MM.1S (cell line): Measurements from ENCODE around the gene THADA.

Experiments used
- CTCF ChIP-seq: fragments of 300-600 bp; sonication (generic); IDR thresholded peaks from 2 replicates; pipeline ENCODE4 v1.5.1; 2016; ENCODE audit warnings: antibody characterized with exemption, low read length, mixed read lengths
- EZH2 ChIP-seq: fragments of 300-600 bp; sonication (generic); optimal IDR thresholded peaks from 2 replicates; pipeline ENCODE3; 2017; ENCODE audit warnings: low read depth, mild to moderate bottlenecking, antibody characterized with exemption, low read length, mixed read lengths

GRCh38 chr2:43469094-43469493 lies 126.7 kb downstream of the THADA start:
- no peak for TF ChIP-seq CTCF
- no peak for TF ChIP-seq EZH2
